NAMALWA (cell line): ENCODE results near the gene PLEKHA7.

Source experiments
- DNase-seq: peaks from one replicate; pipeline ENCODE4 v3.0.0-alpha.2; 2015; ENCODE audit warnings: low spot score

The PLEKHA7 gene

DNA sequence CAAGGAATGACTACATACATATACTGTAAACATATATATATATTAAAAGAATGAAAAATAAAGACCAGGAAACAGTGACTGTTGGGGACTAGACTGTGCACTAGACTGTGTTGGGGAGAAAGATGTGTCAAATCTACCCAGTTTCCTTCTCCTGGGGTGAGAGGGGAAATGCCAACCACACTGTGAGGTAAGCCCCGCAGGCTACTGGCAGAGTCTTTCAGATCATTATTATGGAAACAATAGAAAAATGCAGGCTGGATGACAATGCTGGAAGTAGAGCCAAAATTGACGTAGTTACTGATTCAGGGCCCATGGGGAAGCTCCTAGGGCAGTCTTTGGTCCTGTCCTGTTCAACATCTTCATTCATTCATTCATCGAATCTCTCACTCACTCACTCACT lies 174.4 kb downstream of the PLEKHA7 start:
- no peak for DNase-seq

DNA sequence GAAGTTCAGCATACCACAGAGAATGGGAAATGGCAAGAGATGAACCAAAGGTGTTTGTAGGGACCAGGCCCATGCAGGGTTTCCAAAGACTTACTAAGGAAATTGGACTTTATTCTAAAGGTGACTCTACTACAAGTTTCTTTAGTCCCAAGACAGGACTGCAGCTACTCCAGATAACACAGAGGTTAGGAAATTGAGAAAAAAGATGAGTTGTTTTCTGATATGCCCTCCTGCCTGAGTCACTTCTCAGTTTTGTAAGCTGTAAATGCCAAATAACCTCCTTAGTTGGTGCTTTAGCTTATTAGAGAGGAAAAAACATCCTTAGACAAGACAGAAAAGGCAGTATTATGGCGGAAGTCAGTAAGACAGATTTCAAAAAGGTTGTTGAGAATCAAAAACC lies 179.8 kb downstream of the PLEKHA7 start:
- no peak for DNase-seq

DNA sequence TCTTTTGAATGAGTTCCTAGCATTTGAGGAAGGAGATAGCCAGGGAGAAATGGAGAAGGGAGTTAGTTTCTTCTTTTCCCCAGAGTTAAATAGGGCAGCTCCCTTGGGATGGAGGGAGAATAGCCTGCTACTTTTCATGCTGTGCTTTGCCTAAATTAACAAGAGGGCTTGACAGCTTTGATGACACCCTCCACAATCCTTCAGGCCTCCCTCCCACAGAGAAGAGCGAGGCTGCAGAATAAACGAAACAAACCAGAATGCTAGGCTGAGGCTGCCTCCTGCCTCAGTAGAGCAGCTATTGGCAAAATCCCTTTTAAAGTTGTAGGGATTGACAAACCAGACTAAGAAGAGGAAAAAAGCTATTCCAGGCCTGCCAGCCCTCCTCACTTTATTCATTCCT lies 181.2 kb downstream of the PLEKHA7 start:
- DNase-seq, result no peak

DNA sequence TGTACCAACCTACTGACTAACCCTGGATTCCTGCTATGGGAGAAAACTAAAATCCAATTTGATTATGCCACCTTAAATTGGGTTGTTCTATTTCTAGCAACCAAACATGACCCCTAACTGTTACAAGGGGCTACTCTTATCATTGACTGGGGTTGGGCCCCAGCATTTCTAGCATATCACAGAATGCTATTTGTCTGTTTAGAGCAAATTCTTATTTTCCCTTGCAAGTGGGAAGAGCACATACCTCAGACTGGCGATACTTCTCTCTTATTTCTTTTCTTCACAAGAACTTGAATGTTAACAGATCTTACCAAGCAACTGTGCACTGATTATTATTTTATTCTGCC lies 182.0 kb downstream of the PLEKHA7 start:
- no peak for DNase-seq

DNA sequence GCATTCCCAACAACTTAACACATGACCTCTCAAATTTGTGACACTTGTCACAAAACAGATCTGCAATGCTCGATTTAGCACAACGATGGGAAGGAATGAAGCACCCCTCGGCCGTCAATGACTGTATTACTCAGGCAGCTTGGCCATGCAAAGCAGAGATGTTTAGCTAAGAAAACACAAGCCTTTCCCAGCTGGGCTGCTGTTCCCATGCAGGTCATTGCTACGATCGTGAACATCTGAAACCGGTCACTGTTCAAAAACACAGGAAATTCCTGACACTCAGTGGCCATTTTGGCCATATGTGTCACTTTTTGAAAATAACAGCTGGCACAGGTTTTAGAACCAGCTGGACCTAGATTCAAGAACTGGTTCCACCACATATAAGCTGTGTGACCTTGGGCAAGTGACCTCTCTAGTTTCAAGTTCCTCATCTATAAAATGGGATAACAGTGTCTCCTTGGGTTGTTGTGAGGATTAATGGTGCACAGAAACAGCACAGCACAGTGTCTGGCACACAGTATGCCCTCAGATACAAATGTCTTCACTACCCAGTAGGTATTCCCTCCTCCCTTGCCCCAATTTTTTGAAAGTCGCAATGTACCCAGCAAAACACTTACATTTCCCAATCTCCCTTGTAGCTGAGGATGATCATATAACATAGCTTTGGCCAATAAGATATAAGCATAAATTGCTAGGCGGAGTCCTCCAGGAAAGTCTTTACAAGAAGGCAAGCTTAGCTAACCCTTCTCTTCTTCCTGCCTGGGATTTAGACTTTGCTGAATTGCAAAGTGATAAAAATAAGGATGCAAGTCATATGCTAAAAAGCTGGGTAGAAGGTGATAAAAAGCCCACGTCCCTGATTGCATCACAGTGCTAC lies 182.7 kb downstream of the PLEKHA7 start:
- no peak for DNase-seq

DNA sequence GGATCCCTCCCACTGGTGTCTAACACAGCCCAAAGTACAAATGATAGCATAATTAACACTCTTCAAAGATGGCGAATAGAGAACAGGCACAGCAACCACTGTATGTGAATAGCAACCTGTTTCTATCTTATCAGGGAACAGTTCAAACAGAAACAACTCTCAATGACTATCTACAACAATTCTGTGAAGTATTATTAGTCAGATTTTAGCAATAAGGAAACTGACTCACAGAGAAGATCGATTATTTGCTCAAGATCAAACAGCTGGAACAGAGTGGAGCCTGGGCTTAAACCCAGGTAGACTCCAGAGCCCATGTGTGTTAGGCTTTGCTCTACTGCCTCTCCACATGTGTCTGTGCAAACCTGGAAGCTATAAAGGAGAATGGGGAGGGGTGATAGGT lies 187.1 kb downstream of the PLEKHA7 start:
- no peak for DNase-seq

DNA sequence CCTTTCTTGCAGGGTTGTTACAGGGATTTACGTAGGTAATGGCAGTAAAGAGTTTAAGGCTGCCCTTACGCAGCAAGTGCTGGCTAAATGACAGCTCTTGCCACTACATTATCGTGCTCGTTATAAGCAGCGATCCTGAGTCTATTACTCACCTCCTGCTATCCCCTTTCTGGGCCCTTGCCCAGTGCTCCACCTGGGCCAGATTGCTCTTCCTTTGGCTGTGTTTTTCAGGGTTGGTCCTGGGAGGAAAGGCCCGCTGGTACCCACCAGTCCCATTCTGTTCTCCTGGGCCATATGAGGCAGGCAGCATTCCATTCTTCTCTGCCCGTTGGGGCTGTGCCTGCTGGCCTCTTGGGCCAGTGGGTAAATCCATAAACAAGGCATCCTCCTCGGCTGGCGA lies 188.2 kb downstream of the PLEKHA7 start:
- DNase-seq, result no peak

DNA sequence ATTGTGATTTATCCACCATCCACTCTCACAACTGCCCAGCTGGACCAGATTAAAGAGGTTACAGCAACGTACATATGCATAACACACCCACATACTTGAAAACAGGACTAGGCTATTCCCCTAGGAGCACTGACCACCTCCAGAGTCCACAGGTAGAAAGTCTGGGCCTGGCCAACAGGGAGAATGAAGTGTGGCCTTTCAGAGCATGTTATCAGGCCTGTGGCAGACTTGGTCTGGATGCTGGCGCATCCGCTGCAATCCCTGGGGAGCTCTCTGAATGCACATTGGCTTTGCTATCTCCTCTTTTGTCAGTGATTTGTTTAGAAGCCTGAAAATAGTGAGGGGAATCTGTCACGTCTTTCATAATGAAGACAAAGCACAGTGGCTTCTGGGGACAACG lies 189.1 kb downstream of the PLEKHA7 start:
- DNase-seq, result no peak

DNA sequence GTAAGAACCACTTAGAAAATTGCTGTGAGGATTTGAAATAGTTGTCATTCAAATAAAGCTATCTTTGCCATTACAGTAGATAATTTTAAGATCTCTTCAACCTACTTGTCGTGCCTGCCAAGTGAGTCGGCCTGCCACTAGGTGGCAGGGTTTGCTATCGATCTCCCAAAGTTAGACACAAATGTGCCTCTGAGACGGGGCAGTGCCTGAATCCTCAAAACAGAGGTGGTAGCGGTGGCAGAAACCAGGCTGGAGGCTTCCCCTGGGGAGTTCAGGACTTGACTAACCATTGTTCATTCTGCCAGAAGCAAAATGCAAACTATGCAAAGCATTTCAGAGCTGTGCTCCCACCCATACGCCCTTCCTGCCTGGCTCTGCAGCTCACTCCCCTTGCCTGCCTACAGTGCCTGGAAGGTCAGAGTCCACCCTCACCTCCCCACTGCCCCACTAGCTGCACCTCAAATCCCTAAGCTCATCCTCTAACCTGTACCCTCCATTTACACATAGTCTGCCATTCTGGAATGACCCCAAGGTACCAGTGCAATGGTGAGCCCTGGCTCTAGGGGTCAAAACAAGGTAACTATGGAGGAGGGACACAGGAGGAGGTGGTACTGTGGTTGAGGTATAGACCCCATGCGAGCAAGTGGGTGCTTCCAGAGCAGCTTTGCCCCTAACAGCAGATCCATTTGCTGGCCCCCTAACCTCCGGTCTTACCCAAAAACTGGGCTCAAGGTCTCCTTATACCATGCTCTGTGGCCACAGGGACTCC lies 193.7 kb downstream of the PLEKHA7 start:
- peak; percentile 81 for DNase-seq

DNA sequence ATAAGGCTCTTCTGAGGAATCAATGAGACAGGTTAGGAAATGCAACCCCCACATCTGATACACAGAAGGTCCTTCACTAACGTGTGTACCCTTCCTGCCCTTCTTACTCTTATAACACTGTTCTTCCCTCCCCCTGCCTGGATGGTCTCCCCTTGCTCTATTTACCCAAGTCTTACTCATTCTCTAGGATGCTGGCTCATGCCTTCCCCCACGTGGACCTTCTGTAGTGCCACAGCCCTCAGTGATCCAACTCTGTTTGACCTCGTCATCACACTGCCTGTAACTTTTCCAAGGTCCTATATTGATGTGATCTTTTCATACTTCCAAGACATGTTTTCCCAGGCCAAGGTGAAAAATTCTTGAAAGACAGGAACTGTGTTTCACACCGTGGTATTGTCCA lies 195.9 kb downstream of the PLEKHA7 start:
- no peak for DNase-seq

DNA sequence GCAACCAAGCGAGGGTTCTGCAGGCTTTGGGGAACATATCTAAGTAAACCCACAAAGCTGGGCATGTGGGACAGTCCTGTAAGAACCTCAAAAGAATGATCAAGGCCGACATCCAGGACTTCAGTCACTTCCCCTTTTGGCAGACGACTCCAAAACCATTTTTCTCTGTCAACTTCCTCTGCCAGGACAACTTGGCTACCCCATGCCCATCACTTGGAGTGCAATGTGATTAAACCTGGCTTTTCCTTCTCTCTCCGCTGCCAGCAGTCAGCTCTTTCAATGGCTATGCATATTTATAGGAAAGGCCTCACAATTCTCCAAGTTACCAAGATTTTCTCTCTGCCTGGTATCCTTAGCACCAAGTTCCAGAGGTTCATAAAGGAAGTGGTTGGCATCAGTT lies 196.9 kb downstream of the PLEKHA7 start:
- DNase-seq, result no peak

DNA sequence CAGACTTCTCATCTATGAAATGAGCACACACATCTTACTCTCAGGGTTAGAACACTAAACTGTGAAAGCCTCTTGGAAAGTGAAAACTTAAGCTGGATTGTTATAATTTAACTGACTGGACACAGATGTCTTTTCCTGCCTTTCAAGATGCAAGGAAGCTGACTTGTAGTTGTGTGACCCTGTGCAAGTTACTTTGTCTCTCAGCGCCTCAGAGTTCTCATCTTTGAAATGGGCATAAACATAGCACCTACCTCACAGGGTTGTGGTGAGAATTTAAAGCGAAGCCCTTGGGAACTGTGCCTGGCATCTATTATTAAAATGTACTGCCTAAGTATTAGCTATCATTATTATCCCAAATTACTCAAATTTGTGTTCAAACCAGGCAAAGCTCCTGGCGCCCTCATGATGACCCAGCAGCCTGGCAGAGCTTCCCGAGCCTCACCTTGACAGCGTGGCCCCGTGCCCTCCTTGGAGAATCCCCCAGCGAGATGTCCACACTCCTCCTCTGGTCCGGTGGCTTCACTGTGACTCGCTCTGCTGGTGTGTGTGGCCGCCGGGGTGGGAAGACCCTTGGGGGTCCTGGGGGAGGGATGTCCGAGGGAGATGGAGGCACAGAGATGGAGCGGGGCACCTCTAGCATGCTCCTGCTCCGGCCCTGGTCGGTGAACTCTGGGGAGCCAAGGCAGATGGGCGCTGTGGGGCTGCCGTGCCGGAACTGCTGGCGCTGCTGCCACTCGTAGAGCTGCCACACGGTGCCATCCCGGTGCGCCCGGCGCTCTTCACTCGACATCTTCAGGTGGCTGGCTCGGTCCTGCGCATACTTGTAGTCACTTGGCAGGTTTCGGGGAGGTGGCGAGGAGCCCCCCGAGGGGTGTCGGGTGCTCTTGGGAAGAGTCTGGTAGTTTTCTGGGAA lies 197.6 kb downstream of the PLEKHA7 start:
- DNase-seq, result no peak

DNA sequence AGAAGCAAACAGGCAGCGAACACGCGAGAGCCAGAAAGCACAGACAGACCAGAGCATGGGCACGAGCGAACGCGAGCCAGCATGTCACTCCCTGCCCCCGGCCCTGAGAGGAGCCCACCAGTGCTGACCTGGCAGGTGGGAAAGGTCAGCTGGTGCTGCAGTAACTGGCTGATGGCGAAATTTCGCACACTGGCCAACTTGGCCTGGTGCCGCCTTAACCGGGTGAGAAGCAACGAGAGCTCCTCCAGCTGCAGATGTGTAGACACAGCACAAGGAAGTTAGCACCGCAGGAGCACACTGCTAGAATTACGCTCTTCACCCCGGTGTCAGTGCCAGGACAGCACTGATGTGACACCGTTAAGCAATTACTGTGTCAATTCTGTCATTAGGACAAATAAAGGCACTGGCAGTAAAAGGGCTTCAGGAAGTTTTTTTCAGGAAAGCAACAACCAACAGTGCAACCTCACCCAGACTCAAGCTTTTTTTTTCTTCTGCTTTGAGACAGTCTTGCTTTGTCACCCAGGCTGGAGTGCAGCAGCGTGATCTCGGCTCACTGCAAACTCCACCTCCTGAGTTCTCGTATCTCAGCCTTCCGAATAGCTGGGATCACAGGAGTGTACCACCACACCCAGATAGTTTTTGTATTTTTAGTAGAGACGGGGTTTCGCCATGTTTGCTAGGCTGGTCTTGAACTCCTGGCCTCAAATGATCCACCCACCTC lies 199.0 kb downstream of the PLEKHA7 start:
- no peak for DNase-seq

DNA sequence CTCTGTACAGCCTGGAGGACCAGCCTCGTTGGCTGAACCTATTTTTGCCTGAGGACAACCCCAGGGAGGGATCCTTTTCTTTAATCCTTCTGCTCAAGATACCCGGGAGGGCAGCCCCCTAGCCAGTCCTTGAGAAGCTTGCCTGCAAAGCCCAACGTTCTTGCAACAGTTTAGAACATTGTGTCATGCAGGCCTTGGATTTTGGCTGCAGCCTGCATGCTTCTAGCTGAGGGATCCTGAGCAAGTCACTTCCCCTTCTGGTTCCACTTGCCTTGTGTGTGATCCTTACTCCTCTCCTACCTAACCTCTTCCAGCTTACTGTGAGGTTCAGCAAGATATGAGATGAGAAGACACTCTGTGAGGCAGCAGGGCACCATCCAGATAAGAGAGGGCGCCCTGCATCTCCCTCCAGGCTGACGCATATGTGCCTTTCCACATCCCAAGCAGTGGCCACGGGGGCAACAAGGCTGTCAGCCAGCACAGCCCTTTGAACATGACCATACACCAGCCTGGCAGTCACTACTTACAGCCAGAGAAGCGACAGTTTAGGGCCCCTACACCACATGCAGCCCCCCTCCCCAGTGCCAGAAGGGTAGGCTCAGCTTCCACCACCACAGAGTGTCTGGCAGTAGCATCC lies 199.7 kb downstream of the PLEKHA7 start:
- DNase-seq, result no peak

DNA sequence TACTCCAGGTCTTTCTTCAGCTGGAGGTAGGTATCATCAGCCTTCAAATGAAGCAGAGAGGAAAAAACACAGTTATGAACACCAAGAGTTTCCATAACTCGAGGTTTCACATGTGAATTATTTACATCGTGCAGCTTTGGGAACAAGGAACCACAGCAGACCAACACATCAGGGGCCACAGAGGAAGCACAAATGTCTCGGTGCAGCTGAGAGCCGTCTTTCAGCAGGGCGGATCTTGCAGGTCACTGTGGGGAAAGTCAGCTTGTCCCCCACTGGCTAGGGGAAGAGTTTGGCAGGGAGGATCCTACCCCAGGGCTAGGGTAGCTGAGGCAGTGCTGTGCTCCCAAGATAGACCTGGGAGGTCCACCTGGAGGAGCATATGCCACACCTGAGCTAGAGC lies 201.1 kb downstream of the PLEKHA7 start:
- DNase-seq, result no peak

DNA sequence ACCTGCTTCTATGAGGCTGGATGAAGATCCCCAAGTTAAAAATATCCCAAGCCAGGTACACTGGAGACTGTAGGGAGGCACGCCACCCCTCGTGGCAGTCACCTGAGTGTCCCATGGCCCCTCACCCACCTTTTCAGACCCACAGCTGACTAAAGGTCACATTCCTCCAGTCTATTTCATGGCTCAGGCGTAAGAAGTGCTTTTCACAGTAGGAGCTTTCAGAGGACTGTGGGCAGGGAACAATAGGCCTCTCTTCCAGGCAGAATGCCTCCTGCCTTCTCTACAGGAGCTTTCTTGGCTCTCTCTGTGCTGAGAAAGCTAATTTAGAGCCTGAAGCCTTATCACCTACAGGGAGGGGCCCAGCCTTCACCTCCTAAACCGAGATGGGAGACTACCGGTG lies 201.9 kb downstream of the PLEKHA7 start:
- no peak for DNase-seq

DNA sequence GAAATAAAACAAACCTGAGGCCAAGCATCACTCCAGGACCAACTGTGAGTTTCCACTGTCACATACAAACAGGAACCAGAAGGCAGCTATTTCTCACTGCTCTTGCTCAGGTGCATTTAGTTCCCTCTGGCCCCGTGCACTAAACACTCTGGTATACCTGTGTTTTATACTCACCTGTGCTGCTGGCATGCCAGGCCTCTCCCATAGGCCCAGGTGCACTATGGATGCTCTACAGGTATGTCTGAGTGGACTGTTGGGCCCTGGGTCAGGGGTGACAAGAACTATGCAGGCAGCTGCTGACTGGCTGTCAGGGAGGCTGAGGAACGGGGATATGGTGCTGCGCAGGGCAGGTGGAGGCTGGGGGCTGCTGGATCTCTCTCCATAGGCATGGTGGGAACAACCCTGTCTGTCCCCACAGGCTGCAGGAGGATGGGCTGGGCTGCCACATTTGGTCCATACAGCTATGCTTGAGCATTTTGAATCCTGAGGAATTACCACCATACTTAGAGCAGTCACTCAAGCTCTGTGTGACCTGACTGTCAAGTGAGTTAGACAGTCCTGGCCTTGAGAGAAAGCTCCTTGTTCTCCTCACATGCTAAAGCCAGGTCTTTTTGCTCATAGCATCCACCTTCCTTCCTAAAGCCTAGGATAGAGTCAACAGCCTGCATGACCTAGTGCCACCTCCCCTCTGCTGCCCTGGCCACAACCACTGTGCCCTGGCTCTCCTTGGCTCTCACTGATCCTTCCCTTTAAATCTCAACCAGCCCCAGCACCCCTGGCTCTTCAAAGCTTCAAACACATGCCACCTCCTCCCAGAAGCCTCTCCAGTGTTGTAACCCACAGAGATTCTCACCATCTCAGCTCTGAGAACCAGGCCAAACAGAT lies 202.8 kb downstream of the PLEKHA7 start:
- no peak for DNase-seq

DNA sequence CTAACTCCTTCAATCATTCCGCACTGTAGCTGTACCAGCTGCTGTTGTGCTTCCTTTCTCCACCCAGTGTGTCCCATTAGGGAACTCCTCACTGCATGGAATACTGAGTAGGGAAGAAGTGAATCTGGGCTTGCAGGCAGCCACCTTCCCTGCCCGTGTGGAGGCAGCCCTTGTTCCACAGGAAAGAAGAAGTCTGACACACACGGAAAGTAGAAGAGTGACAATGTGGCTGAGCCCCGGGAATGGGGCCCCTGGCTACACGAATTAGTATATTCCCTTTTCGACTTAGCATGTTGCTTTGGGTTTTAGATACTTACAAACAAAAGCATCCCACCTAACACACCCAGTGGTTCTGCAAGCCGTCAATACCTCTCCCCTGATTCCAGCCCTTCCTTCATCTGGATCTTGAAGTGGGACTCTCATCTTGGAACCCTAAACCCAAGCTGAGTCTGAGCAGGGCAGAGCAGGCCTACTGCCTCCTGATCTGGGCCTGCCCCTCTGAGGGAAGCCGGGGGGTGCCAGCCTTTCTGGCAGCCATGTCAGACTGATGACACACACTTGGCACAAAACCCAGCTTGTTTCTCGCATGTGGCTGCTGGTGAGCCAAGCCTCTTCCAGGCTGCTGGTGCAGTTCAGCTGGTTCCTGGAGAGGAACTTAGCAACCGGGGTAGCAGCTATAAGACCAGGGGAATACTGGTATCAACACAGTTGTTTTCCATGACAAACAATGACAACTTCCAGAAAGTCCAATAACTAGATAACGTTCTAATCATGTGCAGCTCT lies 204.1 kb downstream of the PLEKHA7 start:
- DNase-seq, result no peak

DNA sequence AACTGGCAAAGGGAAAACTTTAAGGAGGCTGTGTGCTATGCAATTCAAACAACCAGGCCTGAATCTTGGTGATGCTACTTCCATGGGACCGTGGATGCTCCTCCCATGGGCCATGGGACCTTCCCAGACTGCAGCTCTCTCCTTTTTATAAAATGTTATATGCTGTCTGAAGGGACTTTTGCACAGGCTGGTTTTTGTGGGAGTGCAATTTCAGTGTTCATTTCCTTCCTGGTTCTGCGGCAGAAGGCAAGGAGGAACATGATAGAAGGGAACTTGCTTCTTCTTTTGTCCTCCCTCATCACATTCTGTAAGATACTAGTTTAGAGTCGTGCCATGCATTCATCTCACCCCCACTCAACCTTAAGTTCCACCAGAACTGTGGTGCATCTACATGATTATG lies 206.9 kb downstream of the PLEKHA7 start:
- DNase-seq, result no peak

DNA sequence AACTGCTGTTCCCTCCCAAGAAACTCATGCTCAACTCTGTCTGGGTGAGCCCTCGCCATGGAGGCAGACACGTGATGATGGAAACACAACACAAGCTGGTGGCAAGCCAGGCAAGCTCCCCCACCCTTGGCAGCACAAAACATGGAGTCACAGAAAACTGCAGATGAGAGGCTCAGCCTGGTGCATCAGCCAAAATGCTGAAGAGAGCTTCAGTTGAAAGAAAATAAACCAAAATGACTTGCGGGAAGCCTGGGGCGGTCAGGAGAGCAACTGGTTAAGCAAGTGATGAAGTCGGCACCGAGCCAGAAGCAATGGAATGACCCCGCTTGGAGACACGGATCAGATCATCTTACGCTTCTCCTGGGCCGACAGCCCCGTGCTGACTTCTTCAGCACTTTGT lies 207.4 kb downstream of the PLEKHA7 start:
- no peak for DNase-seq
